Neuronal stem cell (in vitro differentiated cells): ENCODE data around the gene ERFL.

Experiments
- DNase-seq: peaks from one replicate; pipeline ENCODE4 v3.0.0-alpha.2; 2013; ENCODE audit warnings: low spot score
- H2AFZ ChIP-seq: one replicate; pipeline ENCODE4 v1.6.1; 2013; ENCODE audit warnings: mild to moderate bottlenecking, low read length, inconsistent platforms
- H2AK5ac ChIP-seq: 2 replicates; pipeline ENCODE4 v1.6.1; 2013; ENCODE audit warnings: low read depth, mild to moderate bottlenecking, inconsistent platforms, low read length, moderate library complexity, mixed read lengths
- H2BK120ac ChIP-seq: 2 replicates; pipeline ENCODE4 v1.6.1; 2013; ENCODE audit warnings: low read depth, mild to moderate bottlenecking, inconsistent platforms, low read length, moderate library complexity, mixed read lengths
- H2BK12ac ChIP-seq: one replicate; pipeline ENCODE4 v1.6.1; 2013; ENCODE audit warnings: low read length, inconsistent platforms
- H2BK15ac ChIP-seq: 2 replicates; pipeline ENCODE4 v1.6.1; 2013; ENCODE audit warnings: mild to moderate bottlenecking, low read length, inconsistent platforms, mixed read lengths
- H2BK5ac ChIP-seq: one replicate; pipeline ENCODE4 v1.6.1; 2013; ENCODE audit warnings: inconsistent platforms, mild to moderate bottlenecking, low read length, moderate library complexity
- H3K14ac ChIP-seq: one replicate; pipeline ENCODE4 v1.6.1; 2013; ENCODE audit warnings: low read length, inconsistent platforms
- H3K18ac ChIP-seq: 2 replicates; pipeline ENCODE4 v1.6.1; 2013; ENCODE audit warnings: low read length, inconsistent platforms
- H3K23ac ChIP-seq: 2 replicates; pipeline ENCODE4 v1.6.1; 2013; ENCODE audit warnings: low read depth, mild to moderate bottlenecking, mixed read lengths, low read length, inconsistent platforms; ENCODE audit not compliant: poor library complexity
- H3K27ac ChIP-seq: replicated peaks from 3 replicates; pipeline ENCODE4 v1.5.1; 2013; ENCODE audit warnings: low read length, inconsistent platforms
- H3K27me3 ChIP-seq, 3 experiments: 2 replicates each; pipeline ENCODE4 v1.6.1; 2013; ENCODE audit warnings: low read length in 3 of 3, mild to moderate bottlenecking in 2 of 3, inconsistent platforms in 1 of 3, low read depth in 1 of 3, mixed read lengths in 1 of 3, moderate library complexity in 1 of 3; ENCODE audit not compliant: control insufficient read depth in 3 of 3, insufficient read depth in 3 of 3
- H3K36me3 ChIP-seq, 2 donors: replicated peaks in 1 of 2; 2 replicates each; pipeline ENCODE4 v1.6.1; 2013; ENCODE audit warnings: low read length in 2 of 2; ENCODE audit not compliant: control insufficient read depth in 2 of 2, insufficient read depth in 2 of 2
- H3K4ac ChIP-seq: 2 replicates; pipeline ENCODE4 v1.6.1; 2013; ENCODE audit warnings: inconsistent platforms, mild to moderate bottlenecking, low read length, moderate library complexity
- H3K4me1 ChIP-seq, 2 donors: 1 replicate in 1 of 2; 2 replicates in 1 of 2; pipeline ENCODE4 v1.6.1; 2013; ENCODE audit warnings: low read length in 2 of 2, low read depth in 1 of 2; ENCODE audit not compliant: control insufficient read depth in 2 of 2, insufficient read depth in 1 of 2
- H3K4me2 ChIP-seq: one replicate; pipeline ENCODE4 v1.6.1; 2013; ENCODE audit warnings: mild to moderate bottlenecking, low read length, inconsistent platforms; ENCODE audit not compliant: insufficient read depth, poor library complexity, severe bottlenecking
- H3K4me3 ChIP-seq, 2 donors: 2 replicates each; pipeline ENCODE4 v1.5.1; 2013; ENCODE audit warnings: low read length in 2 of 2, mild to moderate bottlenecking in 2 of 2, inconsistent platforms in 1 of 2, moderate library complexity in 1 of 2
- H3K79me1 ChIP-seq: one replicate; pipeline ENCODE4 v1.6.1; 2013; ENCODE audit warnings: low read depth, mild to moderate bottlenecking, inconsistent platforms, low read length, moderate library complexity
- H3K9ac ChIP-seq: one replicate; pipeline ENCODE4 v1.6.1; 2013; ENCODE audit warnings: mild to moderate bottlenecking, low read depth, low read length, inconsistent platforms; ENCODE audit not compliant: poor library complexity
- H3K9me3 ChIP-seq, 2 donors: replicated peaks in 1 of 2; 2 replicates each; pipeline versions ENCODE3 to v1.6.1; 2013; ENCODE audit warnings: low read length in 2 of 2, mild to moderate bottlenecking in 2 of 2, inconsistent platforms in 1 of 2, low read depth in 1 of 2, mixed read lengths in 1 of 2, moderate library complexity in 1 of 2; ENCODE audit not compliant: control insufficient read depth in 2 of 2, insufficient read depth in 1 of 2
- H4K8ac ChIP-seq: one replicate; pipeline ENCODE4 v1.6.1; 2013; ENCODE audit warnings: low read depth, mild to moderate bottlenecking, inconsistent platforms, low read length, moderate library complexity
- H4K91ac ChIP-seq: one replicate; pipeline ENCODE4 v1.6.1; 2013; ENCODE audit warnings: low read length, low read depth, mild to moderate bottlenecking, inconsistent platforms; ENCODE audit not compliant: poor library complexity
- WGBS, 2 donors: extraction: QIAGEN DNeasy Blood & Tissue Kit; methylation state at CpG; one replicate each; pipeline ENCODE4 v1.1.7; 2013; ENCODE audit warnings: missing lambda C conversion rate in 2 of 2, mixed read lengths in 1 of 2; ENCODE audit not compliant: insufficient read length in 2 of 2, insufficient replicate concordance in 1 of 2; ENCODE audit errors: extremely low coverage in 2 of 2; 5-methylcytosine and 5-hydroxymethylcytosine counted together

ERFL gene

GRCh38 chr19:41941410-41942202 lies 13.4 kb upstream of the ERFL start:
- Histone ChIP-seq H3K18ac (no peak overlapping the region), H3K36me3 (no peaks in the 10 kb centered on the region), H4K8ac (no peak overlapping the region), H2BK120ac (no peak overlapping the region), H3K14ac (no peak overlapping the region), H2BK12ac (no peak overlapping the region), H3K9ac (no peak overlapping the region), H3K23ac (no peak overlapping the region), H2AK5ac (no peak overlapping the region), H3K4me3 (no peak overlapping the region), H3K27me3 (peaks cover 0 to 36% (median 23%) of the 10 kb centered on the region in 3 experiments), H3K4me1 (peaks cover 0 to 2% of the 10 kb centered on the region in 2 donors), H3K27ac (no peak overlapping the region), H2BK5ac (no peak overlapping the region), H3K4ac (no peak overlapping the region), H2AFZ (no peak overlapping the region), H3K4me2 (no peak overlapping the region), H3K79me1 (no peaks in the 10 kb centered on the region), H2BK15ac (no peak overlapping the region), H4K91ac (no peak overlapping the region), H3K9me3 (no peaks in the 10 kb centered on the region)
- no CpG with 5 or more reads among the region's 9 CpGs for WGBS, 2 donors
- DNase-seq, result no peak

- peak overlapping the region; percentile 88 for H3K9ac ChIP-seq
- no CpG with 5 or more reads among the region's 53 CpGs for WGBS, 2 donors
- H3K4me2 ChIP-seq, result peak overlapping the region; percentile 84
- no peaks in the 10 kb centered on the region for H3K36me3 ChIP-seq
- H3K9me3 ChIP-seq, result no peaks in the 10 kb centered on the region
- peaks cover 2 to 43% (median 30%) of the 10 kb centered on the region in 3 experiments for H3K27me3 ChIP-seq
- H2BK5ac ChIP-seq, result no peak overlapping the region
- H2BK120ac ChIP-seq, result no peak overlapping the region
- peak overlapping the region; percentile 55 to 75 for H3K4me3 ChIP-seq
- H3K27ac ChIP-seq, result no peak overlapping the region
- peak overlapping the region; percentile 47 for H3K14ac ChIP-seq
- H2AK5ac ChIP-seq, result peak overlapping the region; percentile 81
- no peak overlapping the region for H2BK12ac ChIP-seq
- peak overlapping the region; percentile 78 for H2BK15ac ChIP-seq
- peaks cover 0 to 2% of the 10 kb centered on the region in 2 donors for H3K4me1 ChIP-seq
- H3K18ac ChIP-seq, result peak overlapping the region; percentile 95
- DNase-seq, result no peak
- H4K8ac ChIP-seq, result peak overlapping the region; percentile 72
- H3K23ac ChIP-seq, result peak overlapping the region; percentile 89
- H4K91ac ChIP-seq, result no peak overlapping the region
- peak overlapping the region; percentile 99 for H2AFZ ChIP-seq
- peak overlapping the region; percentile 23 for H3K4ac ChIP-seq
- no peaks in the 10 kb centered on the region for H3K79me1 ChIP-seq
These were observed 12.6 kb upstream of the ERFL start for GRCh38 chr19:41940731-41941409.

- no peak overlapping the region for H2BK120ac ChIP-seq
- peaks cover 0 to 2% of the 10 kb centered on the region in 2 donors for H3K4me1 ChIP-seq
- H3K14ac ChIP-seq, result peak overlapping the region; percentile 47
- H3K23ac ChIP-seq, result peak overlapping the region; percentile 89
- no peak overlapping the region for H2BK5ac ChIP-seq
- H2BK15ac ChIP-seq, result peak overlapping the region; percentile 78
- peak overlapping the region; percentile 95 for H3K18ac ChIP-seq
- H4K8ac ChIP-seq, result peak overlapping the region; percentile 72
- H3K27ac ChIP-seq, result no peak overlapping the region
- H3K27me3 ChIP-seq, result peaks cover 6 to 51% (median 37%) of the 10 kb centered on the region in 3 experiments
- no peaks in the 10 kb centered on the region for H3K9me3 ChIP-seq
- peak overlapping the region; percentile 23 for H3K4ac ChIP-seq
- no peak for DNase-seq
- H3K79me1 ChIP-seq, result no peaks in the 10 kb centered on the region
- peak overlapping the region; percentile 99 for H2AFZ ChIP-seq
- no peak overlapping the region for H4K91ac ChIP-seq
- no peak overlapping the region for H2BK12ac ChIP-seq
- peak overlapping the region; percentile 68 for H2AK5ac ChIP-seq
- H3K4me3 ChIP-seq, result peak overlapping the region; percentile 55 to 77
- H3K36me3 ChIP-seq, result no peaks in the 10 kb centered on the region
- WGBS, 2 donors, result no CpG with 5 or more reads among the region's 83 CpGs
- H3K9ac ChIP-seq, result peak overlapping the region; percentile 88
- H3K4me2 ChIP-seq, result peak overlapping the region; percentile 84
These were observed 11.8 kb upstream of the ERFL start for GRCh38 chr19:41939861-41940730.
